ENCODE measurements around the gene EHD4.

DNA sequence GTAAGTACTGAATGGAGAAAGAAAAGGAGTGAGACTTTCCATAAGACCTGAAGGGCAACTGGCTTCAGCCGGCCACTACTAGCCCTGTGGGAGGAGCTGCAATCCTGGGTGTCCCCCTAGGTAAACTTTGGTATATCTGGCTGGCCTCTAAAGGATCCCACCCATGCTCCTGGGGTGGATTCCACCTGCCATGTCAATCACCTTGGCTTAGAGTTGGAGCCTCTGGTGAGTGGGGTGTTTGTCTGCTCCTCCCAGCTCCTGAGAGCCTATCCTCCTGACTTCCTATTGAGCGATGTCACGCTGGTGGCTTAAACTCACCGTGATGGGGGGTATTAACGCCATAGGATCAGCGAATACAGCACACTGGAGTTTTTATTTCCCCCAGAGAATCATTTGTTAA, 81.1 kb downstream of the EHD4 start:
- TF ChIP-seq EZH2 (IDR thresholded peaks at IDR 0.05; ENCODE audit: borderline replicate concordance) (no peak), CTCF (IDR thresholded peaks at IDR 0.05; ENCODE audit: poor library complexity) (no peak), EZH2phosphoT487 (IDR thresholded peaks at IDR 0.05; ENCODE audit: low read depth, severe bottlenecking, unreplicated experiment) (no peak)

Data from hepatocyte (in vitro differentiated cells).